ENCODE measurements around the gene CTNNBL1.

CTNNBL1 gene

GRCh38 chr20:37921341-37921929 lies 227.6 kb downstream of the CTNNBL1 start:
- H3K27ac ChIP-seq = no peak overlapping the region
- TF ChIP-seq, protein P1, sequence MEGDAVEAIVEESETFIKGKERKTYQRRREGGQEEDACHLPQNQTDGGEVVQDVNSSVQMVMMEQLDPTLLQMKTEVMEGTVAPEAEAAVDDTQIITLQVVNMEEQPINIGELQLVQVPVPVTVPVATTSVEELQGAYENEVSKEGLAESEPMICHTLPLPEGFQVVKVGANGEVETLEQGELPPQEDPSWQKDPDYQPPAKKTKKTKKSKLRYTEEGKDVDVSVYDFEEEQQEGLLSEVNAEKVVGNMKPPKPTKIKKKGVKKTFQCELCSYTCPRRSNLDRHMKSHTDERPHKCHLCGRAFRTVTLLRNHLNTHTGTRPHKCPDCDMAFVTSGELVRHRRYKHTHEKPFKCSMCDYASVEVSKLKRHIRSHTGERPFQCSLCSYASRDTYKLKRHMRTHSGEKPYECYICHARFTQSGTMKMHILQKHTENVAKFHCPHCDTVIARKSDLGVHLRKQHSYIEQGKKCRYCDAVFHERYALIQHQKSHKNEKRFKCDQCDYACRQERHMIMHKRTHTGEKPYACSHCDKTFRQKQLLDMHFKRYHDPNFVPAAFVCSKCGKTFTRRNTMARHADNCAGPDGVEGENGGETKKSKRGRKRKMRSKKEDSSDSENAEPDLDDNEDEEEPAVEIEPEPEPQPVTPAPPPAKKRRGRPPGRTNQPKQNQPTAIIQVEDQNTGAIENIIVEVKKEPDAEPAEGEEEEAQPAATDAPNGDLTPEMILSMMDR (IDR thresholded peaks at IDR 0.05) = no peak
- TF ChIP-seq ZFX (IDR thresholded peaks at IDR 0.05; ENCODE audit: borderline replicate concordance) = no peak
